Measurements from ENCODE around the gene TMEM101. TPM values are rescaled to one million over a fixed set of nuclear protein-coding genes. Genes with fewer than 3 reads are reported as not detected.
A peak's percentile ranks its signal among the peaks of the same experiment; 100 is the strongest.

Gene TMEM101
- total RNA-seq, 4 donors from 2014 or later, result 33.6 to 56.9 (median 45.0) TPM

DNA sequence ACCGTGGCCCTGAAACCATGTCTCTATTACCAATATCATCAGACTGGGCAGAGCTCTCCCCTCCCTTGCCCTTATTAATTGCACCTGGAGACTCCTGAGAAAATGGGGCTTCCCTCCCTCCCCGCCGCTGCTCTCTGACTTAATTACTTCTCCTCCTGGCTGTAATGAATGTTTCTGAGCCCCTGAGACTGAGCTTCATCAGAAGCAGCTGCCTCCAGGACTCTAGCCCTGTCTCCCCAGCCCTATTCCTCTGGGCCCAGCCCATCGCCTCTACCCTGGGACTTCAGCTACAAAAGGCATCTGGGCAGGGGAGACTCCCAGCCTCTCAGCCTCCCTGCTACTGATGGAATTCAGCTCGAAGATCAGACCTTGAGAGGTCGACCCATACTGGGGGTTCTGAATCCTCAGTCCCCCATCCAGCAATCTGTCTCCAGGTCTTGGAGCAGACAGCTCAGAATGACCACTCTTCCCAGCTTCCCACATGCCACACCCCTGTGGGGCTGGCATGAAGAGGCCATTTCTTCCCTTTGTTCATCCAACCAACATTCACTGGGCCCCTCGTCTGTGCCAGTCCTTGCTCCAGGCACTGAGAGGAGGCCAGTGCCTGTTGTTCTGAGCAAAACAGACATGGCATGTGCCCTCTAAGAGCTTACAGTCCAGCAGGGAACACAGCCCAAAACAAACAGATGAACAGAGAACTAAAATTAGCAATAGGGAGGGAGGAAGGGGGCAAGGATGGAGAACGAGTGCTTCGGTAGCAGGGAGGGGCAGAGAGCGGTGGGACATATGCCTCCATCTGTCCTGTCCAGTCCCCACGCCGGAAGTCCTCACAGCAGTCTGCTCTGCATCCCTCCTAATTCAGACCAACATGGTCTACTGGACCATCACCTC lies 27.4 kb downstream of the TMEM101 start:
- 65 to 70% methylated on average over 12 of the region's 12 CpGs for WGBS, 2 donors
- Histone ChIP-seq H3K4me3 (replicated peaks in 1 of 3) (no peak overlapping the region), H3K36me3 (no peaks in the 10 kb centered on the region), H3K27ac (peak overlapping the region; percentile 95 to 99 (median 97)), H3K4me1 (peaks cover 22 to 33% of the 10 kb centered on the region in 2 donors), H3K9me3 (no peaks in the 10 kb centered on the region), H3K27me3 (no peaks in the 10 kb centered on the region)
- TF ChIP-seq, protein P1, sequence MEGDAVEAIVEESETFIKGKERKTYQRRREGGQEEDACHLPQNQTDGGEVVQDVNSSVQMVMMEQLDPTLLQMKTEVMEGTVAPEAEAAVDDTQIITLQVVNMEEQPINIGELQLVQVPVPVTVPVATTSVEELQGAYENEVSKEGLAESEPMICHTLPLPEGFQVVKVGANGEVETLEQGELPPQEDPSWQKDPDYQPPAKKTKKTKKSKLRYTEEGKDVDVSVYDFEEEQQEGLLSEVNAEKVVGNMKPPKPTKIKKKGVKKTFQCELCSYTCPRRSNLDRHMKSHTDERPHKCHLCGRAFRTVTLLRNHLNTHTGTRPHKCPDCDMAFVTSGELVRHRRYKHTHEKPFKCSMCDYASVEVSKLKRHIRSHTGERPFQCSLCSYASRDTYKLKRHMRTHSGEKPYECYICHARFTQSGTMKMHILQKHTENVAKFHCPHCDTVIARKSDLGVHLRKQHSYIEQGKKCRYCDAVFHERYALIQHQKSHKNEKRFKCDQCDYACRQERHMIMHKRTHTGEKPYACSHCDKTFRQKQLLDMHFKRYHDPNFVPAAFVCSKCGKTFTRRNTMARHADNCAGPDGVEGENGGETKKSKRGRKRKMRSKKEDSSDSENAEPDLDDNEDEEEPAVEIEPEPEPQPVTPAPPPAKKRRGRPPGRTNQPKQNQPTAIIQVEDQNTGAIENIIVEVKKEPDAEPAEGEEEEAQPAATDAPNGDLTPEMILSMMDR (IDR thresholded peaks at IDR 0.05), result no peak
- no peak for TF ChIP-seq POLR2A (IDR thresholded peaks at IDR 0.05)
- intact Hi-C loops (cut with DNase I), result no loop called here
- peak in 1 of 2 donors; percentile 23 for DNase-seq

DNA sequence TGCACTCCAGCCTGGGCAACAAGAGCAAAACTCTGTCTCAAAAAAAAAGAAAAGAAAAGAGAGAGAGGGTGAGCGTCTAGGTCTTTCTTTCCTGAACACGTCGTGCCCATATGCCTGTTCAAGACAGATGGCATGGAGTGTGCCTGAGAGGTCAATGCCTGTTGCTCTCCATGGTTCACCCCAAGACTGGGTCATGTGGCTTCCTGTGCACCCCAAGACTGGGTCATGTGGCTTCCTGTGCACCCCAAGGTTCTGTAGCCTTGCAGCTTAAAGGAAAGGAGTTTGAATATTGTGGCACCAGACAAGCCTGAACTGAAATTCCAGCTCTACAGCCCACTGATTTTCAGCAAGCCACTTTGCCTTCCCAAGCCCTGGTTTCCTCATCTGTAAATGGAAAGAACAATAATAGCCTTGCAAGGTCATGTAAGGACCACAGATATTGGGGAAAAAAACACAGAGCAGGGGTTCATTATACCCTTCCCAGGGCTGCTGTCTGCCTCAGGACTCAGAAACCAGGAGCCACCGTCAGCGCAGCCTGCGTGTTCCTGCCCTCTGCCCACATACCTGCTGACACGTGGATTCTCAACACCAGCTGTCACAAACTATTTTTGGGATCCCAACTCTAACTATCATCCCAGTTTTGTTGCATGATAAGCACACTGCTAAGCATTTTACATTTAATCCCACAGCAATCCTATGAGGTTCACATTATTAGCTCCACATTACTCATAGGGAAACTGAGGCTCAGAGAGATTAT lies 28.4 kb downstream of the TMEM101 start:
- no peak for TF ChIP-seq POLR2A (IDR thresholded peaks at IDR 0.05)
- TF ChIP-seq, protein P1 (IDR thresholded peaks at IDR 0.05), result no peak
- no peak for DNase-seq
- Histone ChIP-seq H3K27ac (peak overlapping the region; percentile 95 to 99 (median 97)), H3K27me3 (no peaks in the 10 kb centered on the region), H3K36me3 (no peaks in the 10 kb centered on the region), H3K4me1 (peaks cover 22 to 36% of the 10 kb centered on the region in 2 donors), H3K4me3 (replicated peaks in 1 of 3) (no peak overlapping the region), H3K9me3 (no peaks in the 10 kb centered on the region)
- 90 to 93% methylated on average over 7 of the region's 7 CpGs for WGBS, 2 donors
- intact Hi-C loops (cut with DNase I), result no loop called here

DNA sequence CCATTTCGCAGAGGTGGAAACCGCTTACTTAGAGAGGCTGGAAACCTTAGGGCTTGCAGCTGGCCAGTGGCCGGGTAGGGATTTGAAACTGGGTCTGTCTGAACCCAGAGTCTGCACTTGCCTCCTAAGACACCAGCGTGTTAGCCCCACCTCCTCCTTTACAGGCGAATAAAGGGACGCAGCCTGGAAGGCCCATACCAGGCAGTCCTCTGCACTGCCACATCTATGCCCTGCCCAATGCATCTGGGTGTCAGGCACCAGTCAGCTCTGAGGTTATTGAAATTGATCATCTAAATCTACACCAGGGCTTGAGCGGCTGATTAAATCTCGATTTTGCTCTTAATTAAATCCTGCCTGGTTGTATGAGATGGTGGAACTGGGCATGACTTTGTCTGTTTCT lies 30.2 kb downstream of the TMEM101 start:
- H3K4me3 ChIP-seq (replicated peaks in 1 of 3), result no peak overlapping the region
- 87 to 96% methylated on average over 8 of the region's 8 CpGs for WGBS, 2 donors
- intact Hi-C loops (cut with DNase I), result no loop called here
- peaks cover 22 to 36% of the 10 kb centered on the region in 2 donors for H3K4me1 ChIP-seq
- H3K27ac ChIP-seq, result peak overlapping the region; percentile 7 to 91 (median 80)
- H3K27me3 ChIP-seq, result no peaks in the 10 kb centered on the region
- no peak for DNase-seq
- H3K9me3 ChIP-seq, result no peaks in the 10 kb centered on the region
- no peaks in the 10 kb centered on the region for H3K36me3 ChIP-seq
- no peak for TF ChIP-seq POLR2A (IDR thresholded peaks at IDR 0.05)
- TF ChIP-seq, protein P1 (IDR thresholded peaks at IDR 0.05), result no peak

DNA sequence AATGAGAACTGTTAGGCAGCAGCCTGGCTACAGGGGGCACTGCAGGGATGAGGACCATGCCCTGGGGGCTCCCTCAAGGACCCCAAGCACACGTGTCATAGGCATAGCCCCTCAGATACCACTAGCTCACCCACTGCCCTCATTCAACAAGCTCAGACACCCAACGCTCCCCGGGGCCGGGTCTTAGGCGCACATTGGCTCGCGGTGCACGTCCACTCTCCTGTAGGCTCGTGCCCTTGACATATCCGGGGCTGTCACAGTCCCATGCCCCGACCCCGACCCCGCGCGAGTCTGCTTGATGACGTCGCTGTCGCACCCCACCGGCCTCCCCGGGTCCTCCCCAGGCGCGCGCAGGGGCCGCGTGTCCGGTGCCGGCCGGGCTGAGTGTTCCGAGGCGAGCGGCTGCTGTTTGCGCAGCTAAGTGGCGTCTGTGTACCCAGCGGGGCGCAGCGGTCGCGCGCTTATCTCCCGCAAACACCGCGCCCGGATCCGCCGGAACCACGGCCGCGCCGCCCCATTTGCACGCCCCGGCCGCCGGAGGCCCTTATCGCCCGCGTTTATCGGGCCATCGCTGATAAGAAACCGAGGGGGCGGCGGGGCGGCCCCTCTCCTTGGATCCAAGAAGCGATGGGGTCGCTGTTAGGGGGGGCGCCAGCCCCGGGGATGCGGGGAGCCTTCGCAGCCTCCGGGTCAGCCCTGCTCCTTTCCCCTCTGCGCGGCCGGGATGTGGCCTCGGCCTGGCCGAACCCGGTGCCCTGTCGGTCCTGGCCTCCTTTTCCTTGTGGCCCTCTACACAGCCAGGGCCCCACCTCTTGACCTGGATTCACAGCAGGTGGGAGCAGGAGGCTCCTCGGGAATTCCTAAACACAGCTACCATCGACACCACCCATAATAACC lies 31.0 kb downstream of the TMEM101 start:
- H3K27me3 ChIP-seq, result no peaks in the 10 kb centered on the region
- peak overlapping the region; percentile 7 to 91 (median 80) for H3K27ac ChIP-seq

More for the DNA sequence above, 31.0 kb downstream of the TMEM101 start:
- intact Hi-C loops (cut with DNase I), result no loop called here
- Histone ChIP-seq H3K9me3 (no peaks in the 10 kb centered on the region), H3K4me3 (replicated peaks in 1 of 3) (peak overlapping the region in 1 of 3 donors; percentile 31), H3K4me1 (peaks cover 22 to 36% of the 10 kb centered on the region in 2 donors), H3K36me3 (no peaks in the 10 kb centered on the region)
- peak in 1 of 2 donors; percentile 55 for TF ChIP-seq POLR2A (IDR thresholded peaks at IDR 0.05)
- TF ChIP-seq, protein P1 (IDR thresholded peaks at IDR 0.05), result peak in 4 of 6 experiments; percentile 13 to 44 (median 38)
- DNase-seq, result peak; percentile 67 to 68
- 3 to 12% methylated on average over 16 to 45 of the region's 78 CpGs for WGBS, 2 donors
